ENCODE data around the gene MED26.

Gene MED26

GRCh38 chr19:16641695-16642094, 13.7 kb upstream of the MED26 start:
- no peak overlapping the region for H3K4me3 ChIP-seq (ENCODE audit: low read depth, low read length)
- no peak for TF ChIP-seq CTCF (IDR thresholded peaks at IDR 0.05; ENCODE audit: low read depth, low read length)

GRCh38 chr19:16640951-16641350, 12.9 kb upstream of the MED26 start:
- H3K4me3 ChIP-seq (ENCODE audit: low read depth, low read length), result no peak overlapping the region
- TF ChIP-seq CTCF (IDR thresholded peaks at IDR 0.05; ENCODE audit: low read depth, low read length), result no peak

- TF ChIP-seq CTCF (IDR thresholded peaks at IDR 0.05; ENCODE audit: low read depth, low read length), result no peak
- no peak overlapping the region for H3K4me3 ChIP-seq (ENCODE audit: low read depth, low read length)
Measured at GRCh38 chr19:16638666-16639065, 10.7 kb upstream of the MED26 start.

- TF ChIP-seq CTCF (IDR thresholded peaks at IDR 0.05; ENCODE audit: low read depth, low read length), result no peak
- H3K4me3 ChIP-seq (ENCODE audit: low read depth, low read length), result no peak overlapping the region
Measured at GRCh38 chr19:16637535-16637934, 9.5 kb upstream of the MED26 start.

GRCh38 chr19:16631465-16631864, 3.5 kb upstream of the MED26 start:
- TF ChIP-seq CTCF (IDR thresholded peaks at IDR 0.05; ENCODE audit: low read depth, low read length), result no peak
- H3K4me3 ChIP-seq (ENCODE audit: low read depth, low read length), result no peak overlapping the region

- peak overlapping the region; percentile 87 for H3K4me3 ChIP-seq (ENCODE audit: low read depth, low read length)
- TF ChIP-seq CTCF (IDR thresholded peaks at IDR 0.05; ENCODE audit: low read depth, low read length), result no peak
Measured at GRCh38 chr19:16628984-16629691, 1.1 kb upstream of the MED26 start.

- H3K4me3 ChIP-seq (ENCODE audit: low read depth, low read length), result peak overlapping the region; percentile 72
- no peak for TF ChIP-seq CTCF (IDR thresholded peaks at IDR 0.05; ENCODE audit: low read depth, low read length)
Measured at GRCh38 chr19:16627928-16628182, 149 bp downstream of the MED26 start.
